GM10248 (cell line): ENCODE data around the gene TET2.

ENCODE experiments used
- CTCF ChIA-PET: fragments of 300-600 bp; sonication (Branson Sonifier 250); formaldehyde crosslinking; extraction: SDS; loops from one replicate; lab custom pipeline; 2021; ENCODE audit warnings: antibody characterized with exemption; lab: Yijun Ruan, JAX
- POLR2A ChIA-PET: fragments of 350-650 bp; sonication (Branson Sonifier 250); formaldehyde crosslinking; extraction: SDS; loops from one replicate; lab custom pipeline; 2020; ENCODE audit warnings: antibody characterized with exemption; lab: Yijun Ruan, JAX
- DNase-seq: peaks from one replicate; pipeline ENCODE4 v3.0.0; 2012; ENCODE audit errors: extremely low spot score
- CTCF ChIP-seq: IDR thresholded peaks from 2 replicates; pipeline ENCODE4 v1.5.1; 2012; ENCODE audit warnings: mild to moderate bottlenecking, low read depth; ENCODE audit errors: extremely low read depth, missing control alignments, control extremely low read depth

The TET2 gene

DNA sequence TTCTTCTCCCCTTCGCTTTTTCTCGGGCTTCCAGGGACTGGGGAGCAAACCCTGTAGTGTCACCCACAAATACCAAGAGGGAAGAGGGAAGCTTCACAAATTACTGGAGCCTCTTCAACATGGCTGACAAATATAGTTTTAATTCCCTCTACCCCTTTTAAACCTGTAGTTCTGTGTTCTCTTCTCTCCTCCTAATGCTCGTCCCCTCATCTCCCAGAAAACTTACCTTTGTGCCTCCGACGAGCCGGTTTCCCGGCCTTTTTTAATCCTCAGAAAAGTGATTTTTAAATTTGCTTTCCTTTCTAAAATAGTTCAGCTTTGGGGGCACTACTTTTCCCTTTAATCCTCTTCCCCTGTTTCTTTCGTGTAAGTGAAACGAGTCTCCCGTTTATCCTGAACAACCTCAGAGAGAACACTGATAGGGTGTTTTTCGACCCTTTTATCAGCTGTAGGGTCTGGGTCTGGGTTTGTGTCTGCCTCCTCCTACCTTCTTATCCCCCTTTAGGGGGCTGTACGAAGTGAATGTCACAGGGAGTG is 408 bp downstream of the TET2 start:
- no peak for DNase-seq
- no peak for TF ChIP-seq CTCF
- POLR2A ChIA-PET, result no interaction called here
- CTCF ChIA-PET, result interaction anchor here (0.8 to 1.4 kb wide), 4 partner anchors 13 to 326 kb away, joined by 3 to 4 read pairs (median 3); partner anchors contain the start of gene PPA2

DNA sequence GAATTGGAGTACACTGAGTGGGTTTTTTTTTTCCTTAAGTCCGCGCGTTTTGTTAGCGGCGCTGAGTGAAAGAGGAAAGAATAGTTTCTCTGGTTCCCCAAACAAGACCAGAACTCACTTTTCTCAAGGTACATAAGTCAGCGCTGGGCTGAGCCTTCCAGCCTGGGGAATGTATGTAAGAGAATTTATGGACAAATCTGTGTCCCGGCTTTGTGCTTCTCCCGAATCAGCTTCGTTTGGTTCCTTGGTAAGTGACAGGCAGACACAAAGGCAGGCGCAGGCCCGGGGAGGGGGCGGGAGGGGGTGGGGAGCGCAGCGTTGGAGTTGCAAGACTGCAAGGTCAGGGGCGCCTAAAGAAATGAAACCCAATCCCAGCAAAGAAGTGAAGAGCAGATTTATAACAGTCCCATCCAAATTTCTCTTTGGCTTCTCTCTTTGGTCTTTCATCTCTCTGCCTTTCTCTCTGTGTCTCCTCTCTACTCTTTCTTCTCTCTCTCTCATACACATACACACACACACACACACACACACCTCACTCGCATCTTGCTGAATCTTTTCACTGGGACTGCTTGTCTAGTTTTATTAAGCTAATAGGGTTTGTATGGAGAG is 981 bp downstream of the TET2 start:
- ChIA-PET POLR2A (no interaction called here), CTCF (interaction anchor here (1.4 kb wide), 2 partner anchors 87 to 326 kb away, joined by 3 to 4 read pairs; partner anchors contain the start of gene PPA2)
- TF ChIP-seq CTCF, result no peak
- DNase-seq, result peak; percentile 30

DNA sequence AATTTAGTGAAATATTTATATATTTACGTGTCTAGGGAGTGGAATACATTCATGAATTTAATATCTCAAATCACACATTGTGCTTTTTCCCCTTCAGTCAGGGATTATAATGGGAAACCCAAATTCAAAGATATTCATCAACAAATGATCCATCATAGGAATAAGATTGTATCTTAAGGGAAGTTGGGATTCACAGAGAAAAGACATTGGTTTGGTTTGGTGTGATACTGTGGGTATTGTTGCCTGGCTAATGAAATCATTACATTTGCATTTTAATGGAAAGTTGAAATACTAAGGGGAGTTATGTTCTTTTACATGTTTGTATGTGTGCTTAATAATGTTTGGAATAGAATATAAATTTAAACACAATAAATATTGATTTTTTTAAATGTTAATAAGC is 1.7 kb downstream of the TET2 start:
- ChIA-PET POLR2A (no interaction called here), CTCF (no interaction called here)
- TF ChIP-seq CTCF, result no peak
- DNase-seq, result no peak

DNA sequence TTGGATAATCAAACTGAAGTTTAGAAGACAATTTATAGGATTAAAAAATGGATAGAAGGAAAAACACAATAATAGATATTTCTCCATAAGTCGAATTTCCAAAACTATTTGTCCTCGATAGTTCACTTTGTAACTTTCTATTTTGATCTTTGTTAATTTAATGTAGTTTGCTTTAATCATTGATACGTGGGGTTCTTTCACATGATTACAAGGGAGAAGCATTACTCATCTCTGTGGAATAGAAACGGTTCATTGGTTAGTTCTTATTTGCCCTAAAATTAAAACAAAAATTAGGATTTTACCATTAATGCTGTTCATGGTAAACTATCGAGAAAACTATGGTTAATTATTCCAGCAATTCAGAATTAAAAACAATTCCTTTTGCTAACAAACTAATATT is 2.1 kb downstream of the TET2 start:
- CTCF ChIA-PET, result no interaction called here
- no peak for TF ChIP-seq CTCF
- POLR2A ChIA-PET, result no interaction called here
- no peak for DNase-seq

GRCh38 chr4:105149771-105150170 is 3.1 kb downstream of the TET2 start:
- ChIA-PET CTCF (interaction anchor here (1.3 kb wide), 1 partner anchor 10 kb away, joined by 3 read pairs; no protein-coding TSS in a partner anchor), POLR2A (interaction anchor here (0.7 kb wide), 1 partner anchor 12 kb away, joined by 3 read pairs; no protein-coding TSS in a partner anchor)
- no peak for DNase-seq
- no peak for TF ChIP-seq CTCF

DNA sequence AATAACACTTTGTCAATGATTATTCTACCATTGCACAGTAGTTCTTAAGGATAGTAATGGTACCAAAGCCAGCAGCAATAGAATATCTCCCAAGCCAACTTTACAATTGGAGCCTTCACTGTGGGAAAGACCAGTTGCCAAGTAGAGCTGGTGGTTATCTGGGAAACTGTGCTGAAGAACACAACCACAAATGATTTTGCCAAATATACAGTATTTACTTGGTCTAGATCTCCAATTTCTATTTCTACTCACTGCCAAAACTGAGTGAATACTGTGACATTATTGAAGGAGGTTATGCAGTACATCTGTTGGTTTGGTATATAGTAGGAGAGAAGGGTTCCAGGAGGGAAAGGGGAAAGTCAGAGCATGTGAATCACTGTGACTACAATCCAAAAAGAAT is 3.8 kb downstream of the TET2 start:
- POLR2A ChIA-PET, result interaction anchor here (0.7 kb wide), 1 partner anchor 11 kb away, joined by 3 read pairs; no protein-coding TSS in a partner anchor
- CTCF ChIA-PET, result interaction anchor here (1.3 kb wide), 1 partner anchor 10 kb away, joined by 3 read pairs; no protein-coding TSS in a partner anchor
- DNase-seq, result no peak
- TF ChIP-seq CTCF, result no peak
